GM19372 (cell line): ENCODE data around the gene DLGAP4.
A peak's percentile ranks its signal among the peaks of the same experiment; 100 is the strongest.
"Not testable (repeated sequence)": the region's sequence is repeated elsewhere in the genome, so short reads cannot be mapped to it uniquely, and the experiment has no call there.

Experiments
- ATAC-seq: cut with Tn5 transposase; IDR thresholded peaks from one replicate; pipeline ENCODE4 v1.9.1; 2021; ENCODE audit warnings: mild to moderate bottlenecking, low read depth, moderate library complexity; ENCODE audit not compliant: unreplicated experiment

Gene DLGAP4

GRCh38 chr20:36544134-36545018 lies 238.2 kb downstream of the DLGAP4 start:
- ATAC-seq, result no peak

GRCh38 chr20:36546111-36546736 lies 240.1 kb downstream of the DLGAP4 start:
- no peak for ATAC-seq

GRCh38 chr20:36547186-36548005 lies 241.3 kb downstream of the DLGAP4 start:
- no peak for ATAC-seq

- ATAC-seq, result no peak
Observed at GRCh38 chr20:36548006-36548315, 241.8 kb downstream of the DLGAP4 start.

- no peak for ATAC-seq
Observed at GRCh38 chr20:36548704-36549627, 242.8 kb downstream of the DLGAP4 start.

GRCh38 chr20:36549628-36549941 lies 243.4 kb downstream of the DLGAP4 start:
- no peak for ATAC-seq

- no peak for ATAC-seq
Observed at GRCh38 chr20:36549942-36550789, 244.0 kb downstream of the DLGAP4 start.

- no peak for ATAC-seq
Observed at GRCh38 chr20:36550790-36551299, 244.7 kb downstream of the DLGAP4 start.

- no peak for ATAC-seq
Observed at GRCh38 chr20:36555248-36555647, 249.1 kb downstream of the DLGAP4 start.

GRCh38 chr20:36562724-36563123 lies 256.6 kb downstream of the DLGAP4 start:
- no peak for ATAC-seq

- no peak for ATAC-seq
Observed at GRCh38 chr20:36563374-36563773, 257.2 kb downstream of the DLGAP4 start.

- not testable (repeated sequence) for ATAC-seq
Observed at GRCh38 chr20:36564078-36564725, 258.1 kb downstream of the DLGAP4 start.

- not testable (repeated sequence) for ATAC-seq
Observed at GRCh38 chr20:36564726-36565121, 258.6 kb downstream of the DLGAP4 start.

GRCh38 chr20:36565520-36565919 lies 259.4 kb downstream of the DLGAP4 start:
- ATAC-seq, result no peak

- no peak for ATAC-seq
Observed at GRCh38 chr20:36569847-36570429, 263.8 kb downstream of the DLGAP4 start.

- ATAC-seq, result no peak
Observed at GRCh38 chr20:36571564-36572504, 265.7 kb downstream of the DLGAP4 start.

- peak; percentile 16 for ATAC-seq
Observed at GRCh38 chr20:36572701-36573102, 266.6 kb downstream of the DLGAP4 start.
